Ectodermal cell (in vitro differentiated cells): ENCODE results near the gene ZNF304.

Experiments used
- H3K27ac ChIP-seq: 2 replicates; pipeline ENCODE4 v1.7.0; 2013; ENCODE audit warnings: mild to moderate bottlenecking, low read depth, low read length; ENCODE audit not compliant: insufficient read depth, poor library complexity, severe bottlenecking
- H3K27me3 ChIP-seq: 2 replicates; pipeline ENCODE4 v1.7.0; 2013; ENCODE audit warnings: mild to moderate bottlenecking, low read length; ENCODE audit not compliant: insufficient read depth, control insufficient read depth, poor library complexity, severe bottlenecking
- H3K36me3 ChIP-seq: one replicate; pipeline ENCODE4 v1.7.0; 2013; ENCODE audit warnings: low read length; ENCODE audit not compliant: control insufficient read depth, insufficient read depth
- H3K4me1 ChIP-seq: one replicate; pipeline ENCODE4 v1.7.0; 2013; ENCODE audit warnings: low read length; ENCODE audit not compliant: control insufficient read depth, insufficient read depth
- H3K4me3 ChIP-seq: 2 replicates; pipeline ENCODE4 v1.7.0; 2013; ENCODE audit warnings: low read depth, low read length, control low read depth; ENCODE audit not compliant: insufficient read depth
- H3K9me3 ChIP-seq: 2 replicates; pipeline ENCODE4 v1.7.0; 2013; ENCODE audit warnings: mild to moderate bottlenecking, low read length, moderate library complexity; ENCODE audit not compliant: control insufficient read depth
- WGBS, 2 experiments: methylation state at CpG; one replicate each; pipeline ENCODE4 v1.1.7; 2013; ENCODE audit warnings: missing lambda C conversion rate in 2 of 2; 5-methylcytosine and 5-hydroxymethylcytosine counted together

ZNF304 gene

GRCh38 chr19:57320180-57321084 is 30.6 kb upstream of the ZNF304 start, which contains the start of gene ZNF543:
ZNF543 (plus strand) TSS chr19:57320472; CDS start chr19:57320854, 382 bp downstream.
- H3K4me3 ChIP-seq = peak within 1 kb of the TSS; percentile 72
- 1% methylated on average over 71 of the region's 71 CpGs for WGBS, 2 experiments
- no peaks in the 10 kb centered on the region for H3K9me3 ChIP-seq
- peak within 1 kb of the TSS; percentile 58 for H3K27ac ChIP-seq
- H3K36me3 ChIP-seq = peaks cover 14% of the 10 kb centered on the region
- H3K4me1 ChIP-seq = peaks cover 8% of the 10 kb centered on the region
- H3K27me3 ChIP-seq = peaks cover 33% of the 10 kb centered on the region

GRCh38 chr19:57321116-57321515 is 30.0 kb upstream of the ZNF304 start:
- Histone ChIP-seq H3K4me3 (peak overlapping the region; percentile 72), H3K27me3 (peaks cover 26% of the 10 kb centered on the region), H3K36me3 (peaks cover 14% of the 10 kb centered on the region), H3K27ac (no peak overlapping the region), H3K9me3 (no peaks in the 10 kb centered on the region), H3K4me1 (peaks cover 8% of the 10 kb centered on the region)
- WGBS, 2 experiments = 64 to 65% methylated on average over 8 of the region's 8 CpGs

GRCh38 chr19:57321751-57322150 is 29.3 kb upstream of the ZNF304 start:
- Histone ChIP-seq H3K27me3 (peaks cover 20% of the 10 kb centered on the region), H3K4me3 (peak overlapping the region; percentile 72), H3K4me1 (peaks cover 8% of the 10 kb centered on the region), H3K9me3 (no peaks in the 10 kb centered on the region), H3K27ac (no peak overlapping the region), H3K36me3 (peaks cover 17% of the 10 kb centered on the region)
- WGBS, 2 experiments = 89 to 94% methylated on average over 3 of the region's 3 CpGs

GRCh38 chr19:57324992-57325391 is 26.1 kb upstream of the ZNF304 start:
- Histone ChIP-seq H3K36me3 (peaks cover 36% of the 10 kb centered on the region), H3K4me3 (no peak overlapping the region), H3K4me1 (peaks cover 8% of the 10 kb centered on the region)

GRCh38 chr19:57327993-57328392 is 23.1 kb upstream of the ZNF304 start:
- WGBS, 2 experiments = 95 to 97% methylated on average over 8 of the region's 8 CpGs
- peaks cover 36% of the 10 kb centered on the region for H3K36me3 ChIP-seq
- H3K4me1 ChIP-seq = no peaks in the 10 kb centered on the region
- H3K9me3 ChIP-seq = no peaks in the 10 kb centered on the region
- no peak overlapping the region for H3K4me3 ChIP-seq
- H3K27me3 ChIP-seq = no peaks in the 10 kb centered on the region
- H3K27ac ChIP-seq = no peak overlapping the region

More at GRCh38 chr19:57324992-57325391, 26.1 kb upstream of the ZNF304 start:
- no peaks in the 10 kb centered on the region for H3K9me3 ChIP-seq
- no peak overlapping the region for H3K27ac ChIP-seq
- H3K27me3 ChIP-seq = no peaks in the 10 kb centered on the region

- H3K4me1 ChIP-seq = no peaks in the 10 kb centered on the region
- WGBS, 2 experiments = 90 to 91% methylated on average over 4 of the region's 4 CpGs
- H3K9me3 ChIP-seq = no peaks in the 10 kb centered on the region
- no peak overlapping the region for H3K27ac ChIP-seq
- H3K4me3 ChIP-seq = no peak overlapping the region
- peaks cover 1% of the 10 kb centered on the region for H3K36me3 ChIP-seq
- no peaks in the 10 kb centered on the region for H3K27me3 ChIP-seq
These were observed 16.9 kb upstream of the ZNF304 start for GRCh38 chr19:57334191-57334590.

- WGBS, 2 experiments = 89 to 92% methylated on average over 3 of the region's 3 CpGs
- H3K27me3 ChIP-seq = no peaks in the 10 kb centered on the region
- H3K9me3 ChIP-seq = no peaks in the 10 kb centered on the region
- no peak overlapping the region for H3K4me3 ChIP-seq
- no peaks in the 10 kb centered on the region for H3K4me1 ChIP-seq
- H3K36me3 ChIP-seq = no peaks in the 10 kb centered on the region
- H3K27ac ChIP-seq = no peak overlapping the region
These were observed 12.2 kb upstream of the ZNF304 start for GRCh38 chr19:57338877-57339276.

GRCh38 chr19:57342582-57342981 is 8.5 kb upstream of the ZNF304 start:
- Histone ChIP-seq H3K4me3 (no peak overlapping the region), H3K4me1 (no peaks in the 10 kb centered on the region), H3K36me3 (no peaks in the 10 kb centered on the region), H3K27ac (no peak overlapping the region), H3K27me3 (no peaks in the 10 kb centered on the region), H3K9me3 (no peaks in the 10 kb centered on the region)
- 82 to 84% methylated on average over 6 of the region's 6 CpGs for WGBS, 2 experiments

GRCh38 chr19:57348136-57348535 is 2.9 kb upstream of the ZNF304 start:
- H3K4me1 ChIP-seq = peaks cover 5% of the 10 kb centered on the region
- no peaks in the 10 kb centered on the region for H3K27me3 ChIP-seq
- H3K36me3 ChIP-seq = no peaks in the 10 kb centered on the region
- H3K27ac ChIP-seq = no peak overlapping the region
- H3K4me3 ChIP-seq = no peak overlapping the region
- H3K9me3 ChIP-seq = no peaks in the 10 kb centered on the region
- WGBS, 2 experiments = 80 to 84% methylated on average over 3 of the region's 3 CpGs

- Histone ChIP-seq H3K27ac (no peak overlapping the region), H3K27me3 (no peaks in the 10 kb centered on the region), H3K4me1 (peaks cover 5% of the 10 kb centered on the region), H3K36me3 (peaks cover 16% of the 10 kb centered on the region), H3K9me3 (no peaks in the 10 kb centered on the region), H3K4me3 (peak overlapping the region; percentile 97)
- 28 to 29% methylated on average over 7 of the region's 7 CpGs for WGBS, 2 experiments
These were observed 796 bp downstream of the ZNF304 start for GRCh38 chr19:57351867-57352266.
